ENCODE results near the gene GYS2.

DNA sequence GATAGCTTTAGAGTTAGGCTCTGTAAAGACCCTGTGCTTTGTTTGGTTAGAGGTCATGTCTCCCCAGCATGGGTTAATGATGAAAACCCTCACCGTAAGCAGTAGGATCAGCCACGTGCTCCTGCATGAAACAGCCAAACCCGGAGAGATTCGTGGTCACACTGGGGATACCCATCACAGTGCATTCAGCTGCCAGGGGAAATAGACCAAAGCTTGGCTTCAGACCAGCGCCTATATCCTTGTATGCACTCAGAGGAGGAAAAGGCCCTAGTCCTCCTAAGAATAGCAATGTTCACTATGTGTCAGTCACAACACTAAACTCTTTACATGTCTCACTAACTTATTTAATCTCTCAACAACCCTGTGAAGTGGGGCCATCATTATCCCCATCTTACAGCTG lies 62.2 kb downstream of the GYS2 start:
- TF ChIP-seq, protein P1, sequence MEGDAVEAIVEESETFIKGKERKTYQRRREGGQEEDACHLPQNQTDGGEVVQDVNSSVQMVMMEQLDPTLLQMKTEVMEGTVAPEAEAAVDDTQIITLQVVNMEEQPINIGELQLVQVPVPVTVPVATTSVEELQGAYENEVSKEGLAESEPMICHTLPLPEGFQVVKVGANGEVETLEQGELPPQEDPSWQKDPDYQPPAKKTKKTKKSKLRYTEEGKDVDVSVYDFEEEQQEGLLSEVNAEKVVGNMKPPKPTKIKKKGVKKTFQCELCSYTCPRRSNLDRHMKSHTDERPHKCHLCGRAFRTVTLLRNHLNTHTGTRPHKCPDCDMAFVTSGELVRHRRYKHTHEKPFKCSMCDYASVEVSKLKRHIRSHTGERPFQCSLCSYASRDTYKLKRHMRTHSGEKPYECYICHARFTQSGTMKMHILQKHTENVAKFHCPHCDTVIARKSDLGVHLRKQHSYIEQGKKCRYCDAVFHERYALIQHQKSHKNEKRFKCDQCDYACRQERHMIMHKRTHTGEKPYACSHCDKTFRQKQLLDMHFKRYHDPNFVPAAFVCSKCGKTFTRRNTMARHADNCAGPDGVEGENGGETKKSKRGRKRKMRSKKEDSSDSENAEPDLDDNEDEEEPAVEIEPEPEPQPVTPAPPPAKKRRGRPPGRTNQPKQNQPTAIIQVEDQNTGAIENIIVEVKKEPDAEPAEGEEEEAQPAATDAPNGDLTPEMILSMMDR (conservative IDR thresholded peaks at IDR 0.05; ENCODE audit: low read depth, low read length) = no peak
- no peak for TF ChIP-seq POLR2A (IDR thresholded peaks at IDR 0.05; ENCODE audit: low read depth, low read length)
- no peak for TF ChIP-seq MAZ (IDR thresholded peaks at IDR 0.05; ENCODE audit: borderline replicate concordance, low read depth, low read length)
- no peak for TF ChIP-seq CEBPB (IDR thresholded peaks at IDR 0.05; ENCODE audit: low read depth, low read length)
- TF ChIP-seq MAFK (IDR thresholded peaks at IDR 0.05; ENCODE audit: low read depth, low read length) = no peak
- no peak for TF ChIP-seq CHD1 (IDR thresholded peaks at IDR 0.05; ENCODE audit: low read depth, low read length)
- no peak for TF ChIP-seq BHLHE40 (IDR thresholded peaks at IDR 0.05; ENCODE audit: low read depth, low read length)
- no peak for TF ChIP-seq NFE2L2 (IDR thresholded peaks at IDR 0.05; ENCODE audit: low read depth, low read length)
- no peak for TF ChIP-seq RAD21 (IDR thresholded peaks at IDR 0.05; ENCODE audit: low read length)
- no peak for TF ChIP-seq MXI1 (IDR thresholded peaks at IDR 0.05; ENCODE audit: borderline replicate concordance, low read depth, low read length)
- TF ChIP-seq, protein P2, sequence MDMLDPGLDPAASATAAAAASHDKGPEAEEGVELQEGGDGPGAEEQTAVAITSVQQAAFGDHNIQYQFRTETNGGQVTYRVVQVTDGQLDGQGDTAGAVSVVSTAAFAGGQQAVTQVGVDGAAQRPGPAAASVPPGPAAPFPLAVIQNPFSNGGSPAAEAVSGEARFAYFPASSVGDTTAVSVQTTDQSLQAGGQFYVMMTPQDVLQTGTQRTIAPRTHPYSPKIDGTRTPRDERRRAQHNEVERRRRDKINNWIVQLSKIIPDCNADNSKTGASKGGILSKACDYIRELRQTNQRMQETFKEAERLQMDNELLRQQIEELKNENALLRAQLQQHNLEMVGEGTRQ (IDR thresholded peaks at IDR 0.05; ENCODE audit: low read depth, low read length) = no peak
- no peak for TF ChIP-seq RCOR1 (IDR thresholded peaks at IDR 0.05; ENCODE audit: insufficient replicate concordance, low read length)
- TF ChIP-seq, protein P3, sequence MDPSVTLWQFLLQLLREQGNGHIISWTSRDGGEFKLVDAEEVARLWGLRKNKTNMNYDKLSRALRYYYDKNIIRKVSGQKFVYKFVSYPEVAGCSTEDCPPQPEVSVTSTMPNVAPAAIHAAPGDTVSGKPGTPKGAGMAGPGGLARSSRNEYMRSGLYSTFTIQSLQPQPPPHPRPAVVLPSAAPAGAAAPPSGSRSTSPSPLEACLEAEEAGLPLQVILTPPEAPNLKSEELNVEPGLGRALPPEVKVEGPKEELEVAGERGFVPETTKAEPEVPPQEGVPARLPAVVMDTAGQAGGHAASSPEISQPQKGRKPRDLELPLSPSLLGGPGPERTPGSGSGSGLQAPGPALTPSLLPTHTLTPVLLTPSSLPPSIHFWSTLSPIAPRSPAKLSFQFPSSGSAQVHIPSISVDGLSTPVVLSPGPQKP (IDR thresholded peaks at IDR 0.05; ENCODE audit: borderline replicate concordance, low read depth, low read length) = no peak

All from IMR-90 (cell line).